Spleen (tissue), 7 donors: ENCODE data around the gene MYL10.

Experiments used
- CTCF ChIP-seq, 11 experiments: fragments of 200-600 bp in 7 of 11; fragments of 450-650 bp in 4 of 11; sonication (generic) in 4 of 11; IDR thresholded peaks in 8 of 11; conservative IDR thresholded peaks in 3 of 11; 1 replicate in 7 of 11; 2 replicates in 4 of 11; pipeline versions ENCODE4 v1.4.0 to v1.8.0; 2016 to 2021; ENCODE audit warnings: antibody characterized with exemption in 11 of 11, inconsistent platforms in 4 of 11, mild to moderate bottlenecking in 1 of 11
- POLR2A ChIP-seq, 3 donors: fragments of 450-650 bp; IDR thresholded peaks; one replicate each; pipeline ENCODE4 v1.5.1; 2017; ENCODE audit warnings: antibody characterized with exemption in 3 of 3, mild to moderate bottlenecking in 1 of 3
- POLR2AphosphoS5 ChIP-seq, 3 donors: sonication (generic); formaldehyde crosslinking; IDR thresholded peaks; one replicate each; pipeline ENCODE4 v1.5.1; 2017; ENCODE audit warnings: antibody characterized with exemption in 3 of 3
- donor health status: DM: no; HTN: no; CAD: no; lungs with moderate emphysema.
- donor health status: DM: no; HTN: no; CAD: no.
- donor health status: DM: no; HTN: no; CAD: no.

- TF ChIP-seq POLR2A (IDR thresholded peaks at IDR 0.05) (no peak), CTCF (IDR thresholded peaks at IDR 0.05 in 8 of 11, conservative IDR thresholded peaks at IDR 0.05 in 3 of 11) (no peak), POLR2AphosphoS5 (IDR thresholded peaks at IDR 0.05) (no peak)
Measured at GRCh38 chr7:101575168-101575567, 53.9 kb downstream of the MYL10 start.
